K562 (cell line): Measurements from ENCODE around the gene SEC22B. TPM values are rescaled to one million over a fixed set of nuclear protein-coding genes. Genes with fewer than 3 reads are reported as not detected.
"Not testable (repeated sequence)": the region's sequence is repeated elsewhere in the genome, so short reads cannot be mapped to it uniquely, and the experiment has no call there.

ENCODE experiments used
- ATAC-seq: fragments of 200-7000 bp; cut with Tn5 transposase; 3 replicates; pipeline ENCODE4 v1.9.1; 2020; ENCODE audit warnings: moderate library complexity
- BruUV-seq: library from RNA; stranded (reverse); fragments of 400-500 nt; replicated peaks from 2 replicates; lab custom pipeline; 2021; lab: Mats Ljungman, UMichigan
- CTCF ChIA-PET: fragments of 300-600 bp; formaldehyde crosslinking; extraction: SDS; loops from one replicate; lab custom pipeline; 2021; ENCODE audit warnings: low intra/inter-chr PET ratio; lab: Yijun Ruan, JAX
- POLR2A ChIA-PET: fragments of 300-600, 350-650 bp; sonication (Branson Sonifier 250); formaldehyde crosslinking; extraction: SDS; loops from one replicate; lab custom pipeline; 2021; ENCODE audit warnings: antibody characterized with exemption, inconsistent platforms; lab: Yijun Ruan, JAX
- DNase-seq, 4 experiments: peaks; one replicate each; pipeline versions ENCODE4 v3.0.0 to v3.0.0-alpha.2; 2011 to 2018; ENCODE audit warnings: low spot score in 3 of 4, mixed read lengths in 3 of 4; ENCODE audit errors: extremely low read depth in 1 of 4
- FAIRE-seq: peaks from 2 replicates; lab custom pipeline; 2011; peaks lifted over from hg19 to GRCh38; lab: Jason Lieb, UNC
- H2AFZ ChIP-seq: 2 replicates; pipeline ENCODE4 v1.6.0; 2011; ENCODE audit warnings: low read depth, low read length, control low read depth, inconsistent platforms
- H3K27ac ChIP-seq: fragments of 200-600 bp; 3 replicates; pipeline ENCODE4 v1.8.0; 2011; ENCODE audit warnings: low read depth, mild to moderate bottlenecking, control low read depth, inconsistent platforms, low read length, moderate library complexity, mixed read lengths; ENCODE audit errors: extremely low read depth
- H3K27me3 ChIP-seq, 2 experiments: fragments of 300-600 bp in 1 of 2; 2 replicates in 1 of 2; 3 replicates in 1 of 2; pipeline versions ENCODE4 v1.6.0 to v1.8.0; 2011; ENCODE audit warnings: inconsistent platforms in 2 of 2, low read length in 2 of 2, mild to moderate bottlenecking in 1 of 2, mixed read lengths in 1 of 2, moderate library complexity in 1 of 2; ENCODE audit not compliant: control insufficient read depth in 2 of 2, insufficient read depth in 2 of 2
- H3K36me3 ChIP-seq: fragments of 300-600 bp; 3 replicates; pipeline ENCODE4 v1.8.0; 2011; ENCODE audit warnings: mild to moderate bottlenecking, low read length, inconsistent platforms; ENCODE audit not compliant: control insufficient read depth, insufficient read depth
- H3K4me1 ChIP-seq, 2 experiments: fragments of 200-600 bp in 1 of 2; replicated peaks in 1 of 2; 2 replicates in 1 of 2; 3 replicates in 1 of 2; pipeline versions ENCODE4 v1.5.1 to v1.8.0; 2011; ENCODE audit warnings: inconsistent platforms in 2 of 2, low read length in 2 of 2, mild to moderate bottlenecking in 1 of 2, mixed read lengths in 1 of 2, moderate library complexity in 1 of 2; ENCODE audit not compliant: control insufficient read depth in 2 of 2, insufficient read depth in 2 of 2
- H3K4me2 ChIP-seq: 2 replicates; pipeline ENCODE4 v1.6.1; 2011; ENCODE audit warnings: low read length, control low read depth, inconsistent platforms, mixed read lengths; ENCODE audit not compliant: insufficient read depth
- H3K4me3 ChIP-seq: fragments of 200-600 bp; sonication (generic), shearing (Covaris generic); 2 replicates; pipeline ENCODE4 v1.5.1; 2016; ENCODE audit warnings: control low read depth, inconsistent platforms
- H3K79me2 ChIP-seq: fragments of 200-600 bp; 3 replicates; pipeline ENCODE4 v1.8.0; 2011; ENCODE audit warnings: low read length, inconsistent platforms; ENCODE audit not compliant: control insufficient read depth, insufficient read depth
- H3K9ac ChIP-seq, 2 experiments: 2 replicates each; pipeline versions ENCODE4 v1.6.0 to v1.6.1; 2011; ENCODE audit warnings: low read depth in 2 of 2, low read length in 2 of 2, control low read depth in 1 of 2, inconsistent platforms in 1 of 2, mild to moderate bottlenecking in 1 of 2, mixed read lengths in 1 of 2; ENCODE audit not compliant: insufficient read depth in 1 of 2
- H3K9me1 ChIP-seq: one replicate; pipeline ENCODE4 v1.6.0; 2011; ENCODE audit warnings: inconsistent platforms, mild to moderate bottlenecking, low read length, moderate library complexity; ENCODE audit not compliant: control insufficient read depth, insufficient read depth
- H3K9me3 ChIP-seq: replicated peaks from 2 replicates; pipeline ENCODE4 v1.5.1; 2011; ENCODE audit warnings: low read depth, low read length, inconsistent platforms; ENCODE audit not compliant: control insufficient read depth, insufficient read depth
- H4K20me1 ChIP-seq: replicated peaks from 2 replicates; pipeline ENCODE4 v1.6.1; 2011; ENCODE audit warnings: low read length, inconsistent platforms, mixed read lengths; ENCODE audit not compliant: control insufficient read depth, insufficient read depth
- MYNN ChIP-seq, 2 experiments: sonication (generic); formaldehyde crosslinking in 1 of 2; IDR thresholded peaks; 2 replicates each; pipeline versions ENCODE4 v1.5.0 to v1.6.1; 2016 to 2020; ENCODE audit warnings: antibody characterized with exemption in 1 of 2, missing genetic modification reagents in 1 of 2
- POLR2A ChIP-seq: fragments of 450-650 bp; conservative IDR thresholded peaks from 2 replicates; pipeline ENCODE4 v1.6.1; 2016
- POLR2B ChIP-seq: fragments of 450-650 bp; IDR thresholded peaks from 2 replicates; pipeline ENCODE4 v1.6.1; 2018; ENCODE audit warnings: low read depth; ENCODE audit not compliant: partially characterized antibody
- POLR2H ChIP-seq: IDR thresholded peaks from 2 replicates; pipeline ENCODE4 v1.6.1; 2016; ENCODE audit warnings: missing genetic modification characterization, low read depth, mild to moderate bottlenecking, control low read depth, missing compliant biosample characterization, moderate library complexity
- SUPT5H ChIP-seq: fragments of 450-650 bp; IDR thresholded peaks from 2 replicates; pipeline ENCODE4 v1.6.1; 2016
- WGBS: fragments of 100-300 bp; shearing (Covaris generic); methylation state at CpG from one replicate; pipeline ENCODE4 v1.1.6; 2016; ENCODE audit warnings: low coverage, mixed read lengths; ENCODE audit not compliant: insufficient coverage; ENCODE audit errors: missing lambda C conversion rate; 5-methylcytosine and 5-hydroxymethylcytosine counted together
- in situ Hi-C: fragments of 300-500 bp; cut with MboI; formaldehyde crosslinking; loops from 4 replicates; pipeline ENCODE4 v1.15.0; 2018; ENCODE audit warnings: inconsistent platforms, mixed read lengths
- intact Hi-C: fragments of 100-400 bp; cut with micrococcal nuclease; formaldehyde crosslinking; loops from 2 replicates; pipeline ENCODE4 v1.14.2; 2022
- polyA plus RNA-seq, 8 experiments: library from polyadenylated mRNA; depleted of rRNA in 4 of 8; stranded (reverse) in 5 of 8; unstranded in 3 of 8; fragments of >200 nt; fragmentation: Nextera tagmentation in 2 of 8; fragmentation: Illumina TruSeq in 1 of 8; extraction: Ambion mirVana in 2 of 8; extraction: Trizol in 1 of 8; gene quantifications; 2 replicates each; pipeline versions ENCODE4 v1.2.1 to v1.2.3, GENCODE V29; 2011 to 2014; ENCODE audit warnings: inconsistent platforms in 1 of 8, missing spikeins in 1 of 8
- total RNA-seq, 7 experiments: library from RNA; depleted of rRNA in 6 of 7; stranded (reverse); fragments of >200 nt in 6 of 7; fragmentation: Illumina TruSeq in 2 of 7; extraction: Trizol in 2 of 7; gene quantifications; 2 replicates each; pipeline versions ENCODE4 v1.2.1 to v1.2.3, GENCODE V29; 2011 to 2021; ENCODE audit warnings: low replicate concordance in 1 of 7
- TF ChIP-seq, protein P1 (sequence below): fragments of 450-650 bp; IDR thresholded peaks from 2 replicates; pipeline ENCODE4 v1.7.1; 2018; ENCODE audit warnings: mild to moderate bottlenecking, low read depth; ENCODE audit not compliant: partially characterized antibody

SEC22B gene
- total and polyA plus RNA-seq, 9 of the 15 experiments (the other 6 are each of a cell fraction or from before 2014, with no cell fraction given), result 13.1 to 40.3 (median 23.5) TPM

DNA sequence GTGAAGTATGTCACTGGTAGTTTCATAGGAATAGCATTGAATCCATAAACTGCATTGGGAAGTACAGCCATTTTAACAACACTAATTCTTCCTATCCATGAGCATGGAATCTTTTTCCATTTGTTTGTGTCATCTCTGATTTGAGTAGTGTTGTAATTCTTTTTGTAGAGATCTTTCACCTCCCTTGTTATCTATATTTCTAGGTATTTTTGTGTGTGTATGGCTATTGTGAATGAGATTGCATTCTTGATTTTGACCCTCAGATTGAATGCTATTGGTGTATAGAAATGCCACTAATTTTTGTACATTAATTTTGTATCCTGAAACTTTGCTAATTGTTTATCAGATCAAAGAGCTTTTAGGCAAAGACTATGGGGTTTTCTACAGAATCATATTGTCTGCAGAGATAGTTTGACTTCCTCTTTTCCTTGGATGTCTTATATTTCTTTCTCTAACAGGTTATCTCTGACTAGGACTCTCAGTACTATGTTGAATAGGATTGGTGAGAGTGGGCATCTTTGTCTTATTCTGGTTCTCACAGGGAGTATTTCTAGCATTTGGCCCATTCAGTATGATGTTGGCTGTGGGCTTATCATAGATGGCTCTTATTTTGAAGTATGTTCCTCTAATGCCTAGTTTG lies 26.8 kb downstream of the SEC22B start:
- H3K9me3 ChIP-seq; H3K36me3 ChIP-seq; H3K4me3 ChIP-seq; H3K27ac ChIP-seq; H3K4me1 ChIP-seq; intact Hi-C loops; DNase-seq; BruUV-seq; H3K9me1 ChIP-seq; H3K9ac ChIP-seq; H3K27me3 ChIP-seq; H3K4me2 ChIP-seq; CTCF ChIA-PET; POLR2A ChIA-PET; H3K79me2 ChIP-seq; FAIRE-seq; H2AFZ ChIP-seq; H4K20me1 ChIP-seq; TF ChIP-seq MYNN (CRISPR knock-in tag; IDR thresholded peaks at IDR 0.05): not testable (repeated sequence)
- TF ChIP-seq MYNN (IDR thresholded peaks at IDR 0.05) (peak; percentile 72), POLR2A (0 out of 2 replicates have a peak, but pooled peaks have one; percentile 43), SUPT5H (peak; percentile 68), POLR2H (tag) (0 out of 2 replicates have a peak, but pooled peaks have one; percentile 41), POLR2B (peak; percentile 53)
- TF ChIP-seq, protein P1, sequence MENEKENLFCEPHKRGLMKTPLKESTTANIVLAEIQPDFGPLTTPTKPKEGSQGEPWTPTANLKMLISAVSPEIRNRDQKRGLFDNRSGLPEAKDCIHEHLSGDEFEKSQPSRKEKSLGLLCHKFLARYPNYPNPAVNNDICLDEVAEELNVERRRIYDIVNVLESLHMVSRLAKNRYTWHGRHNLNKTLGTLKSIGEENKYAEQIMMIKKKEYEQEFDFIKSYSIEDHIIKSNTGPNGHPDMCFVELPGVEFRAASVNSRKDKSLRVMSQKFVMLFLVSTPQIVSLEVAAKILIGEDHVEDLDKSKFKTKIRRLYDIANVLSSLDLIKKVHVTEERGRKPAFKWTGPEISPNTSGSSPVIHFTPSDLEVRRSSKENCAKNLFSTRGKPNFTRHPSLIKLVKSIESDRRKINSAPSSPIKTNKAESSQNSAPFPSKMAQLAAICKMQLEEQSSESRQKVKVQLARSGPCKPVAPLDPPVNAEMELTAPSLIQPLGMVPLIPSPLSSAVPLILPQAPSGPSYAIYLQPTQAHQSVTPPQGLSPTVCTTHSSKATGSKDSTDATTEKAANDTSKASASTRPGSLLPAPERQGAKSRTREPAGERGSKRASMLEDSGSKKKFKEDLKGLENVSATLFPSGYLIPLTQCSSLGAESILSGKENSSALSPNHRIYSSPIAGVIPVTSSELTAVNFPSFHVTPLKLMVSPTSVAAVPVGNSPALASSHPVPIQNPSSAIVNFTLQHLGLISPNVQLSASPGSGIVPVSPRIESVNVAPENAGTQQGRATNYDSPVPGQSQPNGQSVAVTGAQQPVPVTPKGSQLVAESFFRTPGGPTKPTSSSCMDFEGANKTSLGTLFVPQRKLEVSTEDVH, result peak; percentile 76
- peak; percentile 35; the same call in 2 of the 3 replicates for ATAC-seq
- in situ Hi-C loops, result loop anchor here (25.0 kb wide), 1 partner anchor 187 kb away; no protein-coding TSS in a partner anchor

DNA sequence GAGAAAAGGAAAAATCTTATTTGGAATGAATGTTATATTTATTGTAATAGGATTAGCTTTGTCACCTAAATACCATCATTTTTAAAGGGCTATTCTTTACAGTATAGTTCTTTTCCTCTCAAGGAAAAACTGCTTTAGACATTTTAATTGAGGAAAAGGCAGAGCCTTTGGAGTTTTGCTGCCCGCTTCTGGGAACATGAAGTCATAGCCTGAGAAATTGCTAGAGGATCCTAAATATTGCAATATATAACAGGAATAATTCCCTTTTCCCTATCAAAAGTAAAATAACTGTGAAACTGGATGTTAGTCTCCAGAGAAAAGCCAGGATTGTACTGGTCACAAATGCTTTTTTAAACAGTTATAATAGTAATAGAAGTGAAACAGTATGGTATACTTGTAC lies 30.5 kb downstream of the SEC22B start:
- H4K20me1 ChIP-seq, CTCF ChIA-PET, H3K27ac ChIP-seq, H3K4me1 ChIP-seq, H3K9me1 ChIP-seq, H3K27me3 ChIP-seq, H3K4me2 ChIP-seq, H3K36me3 ChIP-seq, H3K4me3 ChIP-seq, H2AFZ ChIP-seq, H3K79me2 ChIP-seq, intact Hi-C loops, H3K9me3 ChIP-seq, H3K9ac ChIP-seq, POLR2A ChIA-PET, BruUV-seq: not testable (repeated sequence)
- DNase-seq, result peak in 1 of 4 experiments; percentile 15
- no CpG with 5 or more reads among the region's 1 CpG for WGBS
- peak; percentile 46; the same call in 2 of the 3 replicates for ATAC-seq
- peak; percentile 67 for FAIRE-seq
- in situ Hi-C loops, result loop anchor here (25.0 kb wide), 1 partner anchor 184 kb away; no protein-coding TSS in a partner anchor

DNA sequence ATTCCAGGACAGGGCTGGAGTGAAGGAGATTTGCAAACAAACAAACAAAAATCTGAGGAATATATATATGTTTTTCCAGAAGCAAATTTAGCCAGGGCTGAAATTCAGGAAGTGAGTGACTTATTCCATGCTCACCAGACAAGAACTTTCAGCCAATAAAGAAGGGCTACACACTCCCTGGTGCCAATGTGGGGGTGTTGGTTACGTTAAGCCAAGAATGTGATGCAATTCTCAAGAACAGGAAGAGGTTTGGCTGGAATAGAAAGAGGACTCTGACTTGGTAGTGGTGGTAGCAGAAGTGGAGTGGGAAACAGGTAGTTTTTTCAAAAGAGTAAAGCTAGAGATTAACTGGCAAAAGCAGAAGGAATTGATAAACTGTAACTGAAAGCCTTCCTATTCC lies 31.7 kb downstream of the SEC22B start:
- H3K9ac ChIP-seq, POLR2A ChIA-PET, H3K9me1 ChIP-seq, ATAC-seq, H3K36me3 ChIP-seq, H3K79me2 ChIP-seq, BruUV-seq, H4K20me1 ChIP-seq, H3K4me2 ChIP-seq, H3K27ac ChIP-seq, H3K27me3 ChIP-seq, CTCF ChIA-PET, intact Hi-C loops, H3K4me1 ChIP-seq, DNase-seq, H3K9me3 ChIP-seq, H2AFZ ChIP-seq, H3K4me3 ChIP-seq, FAIRE-seq: not testable (repeated sequence)
- in situ Hi-C loops, result loop anchor here (25.0 kb wide), 1 partner anchor 182 kb away; no protein-coding TSS in a partner anchor
- WGBS, result no CpG with 5 or more reads among the region's 1 CpG
